ENCODE data around the gene C17orf114.
"Not testable (repeated sequence)": the region's sequence is repeated elsewhere in the genome, so short reads cannot be mapped to it uniquely, and the experiment has no call there.

The C17orf114 gene

DNA sequence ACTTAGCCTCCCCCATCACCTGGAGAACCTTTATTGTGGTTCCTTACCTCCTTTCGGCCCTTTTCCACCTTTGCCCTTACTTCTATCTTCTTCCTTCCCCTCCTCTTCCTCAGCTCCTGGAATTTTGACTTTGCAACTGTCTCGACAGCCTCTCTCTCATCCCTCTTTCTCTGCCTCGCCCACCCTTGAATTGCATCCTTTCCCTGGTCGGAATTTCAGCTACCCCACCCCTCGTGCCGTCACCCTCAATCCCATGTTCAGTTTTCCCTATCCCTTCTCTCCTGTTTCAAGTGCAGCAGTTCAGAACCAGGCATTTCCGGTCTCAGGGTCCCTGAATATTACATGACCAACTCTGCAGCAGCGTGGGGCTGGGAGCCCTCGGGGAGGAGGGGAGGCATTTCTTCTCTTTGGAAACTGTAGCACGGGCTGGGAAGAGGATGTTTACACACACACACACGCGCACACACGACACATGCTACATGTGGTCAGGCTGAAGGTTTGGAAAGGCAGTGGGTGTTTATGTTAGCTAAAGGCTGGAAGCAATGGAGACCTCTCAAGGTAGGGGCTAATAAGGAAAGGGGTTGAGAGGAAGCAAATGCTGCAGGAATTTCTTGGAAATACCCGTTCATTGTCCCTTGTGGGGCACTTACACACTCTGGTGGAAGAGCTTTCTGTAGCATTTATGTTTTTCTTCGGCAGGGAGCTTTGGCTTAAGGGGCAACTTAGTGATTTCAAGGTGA lies 32.0 kb upstream of the C17orf114 start:
- POLR2A ChIA-PET = interaction anchor here (0.9 to 1.5 kb wide), 5 partner anchors 18 to 119 kb away, joined by 3 to 4 read pairs (median 4); partner anchors contain the start of genes C17orf107, RNF167 and SLC25A11
- peak in 1 of 5 donors; percentile 25 for DNase-seq
- H3K4me1 Mint-ChIP-seq = peaks cover 45 to 51% (median 48%) of the 10 kb centered on the region in 3 donors

GRCh38 chr17:4833178-4833940 lies 31.2 kb upstream of the C17orf114 start, which contains the start of gene MINK1:
Gene MINK1 (plus strand): TSS chr17:4833340. CDS start chr17:4833584, 244 bp downstream.
- Mint-ChIP-seq H3K36me3 (peaks cover 0 to 16% (median 3%) of the 10 kb centered on the region in 3 donors), H3K4me1 (peaks cover 43 to 44% (median 44%) of the 10 kb centered on the region in 3 donors), H3K27ac (peak within 1 kb of the TSS; percentile 90 to 98 (median 98)), H3K4me3 (peak within 1 kb of the TSS; percentile 90 to 100 (median 95)), H3K27me3 (no peaks in the 10 kb centered on the region), H3K9me3 (peaks cover 0 to 2% (median 0%) of the 10 kb centered on the region in 5 donors)
- CTCF ChIA-PET = interaction anchor here (1.4 kb wide), 1 partner anchor 26 kb away, joined by 3 read pairs; the partner anchor contains the start of gene PLD2
- Histone ChIP-seq H3K36me3 (ENCODE audit: insufficient read depth, low read length) (no peaks in the 10 kb centered on the region), H3K27ac (ENCODE audit: low read depth, low read length) (peak within 1 kb of the TSS; percentile 65), H3K27me3 (ENCODE audit: insufficient read depth, low read length, poor library complexity, severe bottlenecking) (no peaks in the 10 kb centered on the region), H3K4me1 (ENCODE audit: insufficient read depth, low read length) (peaks cover 27% of the 10 kb centered on the region), H3K9me3 (ENCODE audit: low read length) (no peaks in the 10 kb centered on the region), H3K4me3 (ENCODE audit: low read length) (peak within 1 kb of the TSS; percentile 77)
- POLR2A ChIA-PET = interaction anchor here (0.9 to 1.5 kb wide), 4 partner anchors 19 to 107 kb away, joined by 3 to 4 read pairs (median 4); partner anchors contain the start of genes C17orf107, RNF167 and SLC25A11
- DNase-seq = peak; percentile 86 to 95 (median 90)

More for the DNA sequence above, 32.0 kb upstream of the C17orf114 start:
- H3K4me3 Mint-ChIP-seq = peak overlapping the region; percentile 87 to 100 (median 94)
- H3K27me3 Mint-ChIP-seq = no peaks in the 10 kb centered on the region
- peak overlapping the region; percentile 59 to 97 (median 94) for H3K27ac Mint-ChIP-seq
- Histone ChIP-seq H3K4me3 (ENCODE audit: low read length) (peak overlapping the region; percentile 77), H3K36me3 (ENCODE audit: insufficient read depth, low read length) (no peaks in the 10 kb centered on the region), H3K27me3 (ENCODE audit: insufficient read depth, low read length, poor library complexity, severe bottlenecking) (no peaks in the 10 kb centered on the region), H3K27ac (ENCODE audit: low read depth, low read length) (peak overlapping the region; percentile 65), H3K9me3 (ENCODE audit: low read length) (no peaks in the 10 kb centered on the region), H3K4me1 (ENCODE audit: insufficient read depth, low read length) (peaks cover 27% of the 10 kb centered on the region)
- H3K9me3 Mint-ChIP-seq = peaks cover 0 to 2% (median 0%) of the 10 kb centered on the region in 5 donors
- peaks cover 0 to 18% (median 3%) of the 10 kb centered on the region in 3 donors for H3K36me3 Mint-ChIP-seq
- CTCF ChIA-PET = interaction anchor here (1.4 to 2.2 kb wide), 2 partner anchors 27 to 44 kb away, joined by 3 to 7 read pairs; partner anchors contain the start of gene PLD2

DNA sequence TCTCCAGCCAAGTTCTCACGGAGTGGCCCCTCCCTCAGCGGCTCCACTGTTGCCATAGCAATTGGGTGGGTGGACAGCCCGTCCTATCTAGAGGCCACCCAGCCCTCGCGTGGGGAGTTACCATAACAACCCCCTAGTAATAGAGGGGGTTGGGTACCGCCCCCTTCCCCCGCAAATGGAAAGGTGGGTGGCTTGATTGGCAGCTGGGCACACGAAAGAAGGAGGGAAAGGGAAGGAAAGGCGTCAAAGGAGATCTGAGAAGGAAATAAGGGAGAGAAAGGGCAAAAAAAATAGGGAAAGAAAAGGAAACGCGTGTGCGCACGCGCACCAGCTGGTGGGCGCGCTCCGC lies 30.7 kb upstream of the C17orf114 start:
- H3K27me3 Mint-ChIP-seq; H3K27me3 ChIP-seq (ENCODE audit: insufficient read depth, low read length, poor library complexity, severe bottlenecking); H3K36me3 ChIP-seq (ENCODE audit: insufficient read depth, low read length); H3K9me3 ChIP-seq (ENCODE audit: low read length); DNase-seq; H3K9me3 Mint-ChIP-seq: not testable (repeated sequence)
- Histone ChIP-seq H3K27ac (ENCODE audit: low read depth, low read length) (peak overlapping the region; percentile 65), H3K4me3 (ENCODE audit: low read length) (peak overlapping the region; percentile 77), H3K4me1 (ENCODE audit: insufficient read depth, low read length) (peaks cover 27% of the 10 kb centered on the region)
- peaks cover 0 to 11% (median under 1%) of the 10 kb centered on the region in 3 donors for H3K36me3 Mint-ChIP-seq
- peaks cover 38 to 39% (median 38%) of the 10 kb centered on the region in 3 donors for H3K4me1 Mint-ChIP-seq
- peak overlapping the region; percentile 90 to 98 (median 98) for H3K27ac Mint-ChIP-seq
- POLR2A ChIA-PET = interaction anchor here (1.5 kb wide), 1 partner anchor 107 kb away, joined by 3 read pairs; the partner anchor contains the start of genes RNF167 and SLC25A11
- H3K4me3 Mint-ChIP-seq = peak overlapping the region; percentile 89 to 97 (median 93)
- CTCF ChIA-PET = interaction anchor here (1.4 kb wide), 1 partner anchor 26 kb away, joined by 3 read pairs; the partner anchor contains the start of gene PLD2

DNA sequence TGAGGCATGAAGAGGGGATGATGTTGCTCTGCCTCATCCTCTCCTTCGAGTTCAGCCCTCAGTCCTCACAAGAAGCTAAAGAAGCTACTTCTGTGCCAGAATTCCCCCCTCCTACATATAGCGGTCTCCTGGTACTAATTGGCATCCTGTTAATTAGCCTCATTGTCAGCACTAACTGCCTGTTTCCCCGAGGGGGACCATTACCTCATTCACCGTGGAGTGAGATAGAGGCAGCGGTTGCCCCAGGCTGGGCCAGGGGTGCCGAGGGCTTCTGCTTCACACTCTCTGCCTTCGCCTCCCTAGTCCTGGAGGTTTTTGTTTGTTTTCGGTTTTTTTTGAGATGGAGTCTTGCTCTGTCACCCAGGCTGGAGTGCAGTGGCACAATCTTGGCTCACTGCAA lies 25.3 kb upstream of the C17orf114 start:
- H3K36me3 Mint-ChIP-seq = peaks cover 0 to 5% (median 0%) of the 10 kb centered on the region in 3 donors
- H3K4me3 Mint-ChIP-seq = no peak overlapping the region
- CTCF ChIA-PET = no interaction called here
- no peaks in the 10 kb centered on the region for H3K9me3 ChIP-seq (ENCODE audit: low read length)
- POLR2A ChIA-PET = no interaction called here
- no peak overlapping the region for H3K27ac ChIP-seq (ENCODE audit: low read depth, low read length)
- H3K36me3 ChIP-seq (ENCODE audit: insufficient read depth, low read length) = no peaks in the 10 kb centered on the region
- H3K4me1 Mint-ChIP-seq = no peaks in the 10 kb centered on the region
- H3K4me3 ChIP-seq (ENCODE audit: low read length) = no peak overlapping the region
- H3K9me3 Mint-ChIP-seq = no peaks in the 10 kb centered on the region
- H3K27me3 Mint-ChIP-seq = no peaks in the 10 kb centered on the region
- no peak for DNase-seq
- H3K27me3 ChIP-seq (ENCODE audit: insufficient read depth, low read length, poor library complexity, severe bottlenecking) = no peaks in the 10 kb centered on the region
- no peak overlapping the region for H3K27ac Mint-ChIP-seq
- no peaks in the 10 kb centered on the region for H3K4me1 ChIP-seq (ENCODE audit: insufficient read depth, low read length)

- no peaks in the 10 kb centered on the region for H3K27me3 ChIP-seq (ENCODE audit: insufficient read depth, low read length, poor library complexity, severe bottlenecking)
- no peaks in the 10 kb centered on the region for H3K4me1 ChIP-seq (ENCODE audit: insufficient read depth, low read length)
- ChIA-PET POLR2A (no interaction called here), CTCF (interaction anchor here (1.0 to 1.4 kb wide), 2 partner anchors 33 to 65 kb away, joined by 3 to 4 read pairs; no protein-coding TSS in a partner anchor)
- peaks cover 0 to 12% (median 3%) of the 10 kb centered on the region in 3 donors for H3K36me3 Mint-ChIP-seq
- no peaks in the 10 kb centered on the region for H3K9me3 ChIP-seq (ENCODE audit: low read length)
- no peaks in the 10 kb centered on the region for H3K4me1 Mint-ChIP-seq
- no peak overlapping the region for H3K27ac Mint-ChIP-seq
- H3K4me3 ChIP-seq (ENCODE audit: low read length) = no peak overlapping the region
- H3K27me3 Mint-ChIP-seq = peaks cover 0 to 1% of the 10 kb centered on the region in 2 donors
- H3K9me3 Mint-ChIP-seq = no peaks in the 10 kb centered on the region
- no peak overlapping the region for H3K4me3 Mint-ChIP-seq
- no peak for DNase-seq
- H3K27ac ChIP-seq (ENCODE audit: low read depth, low read length) = no peak overlapping the region
- no peaks in the 10 kb centered on the region for H3K36me3 ChIP-seq (ENCODE audit: insufficient read depth, low read length)
Observed at GRCh38 chr17:4823373-4824089, 21.4 kb upstream of the C17orf114 start.

- ChIA-PET CTCF (interaction anchor here (1.4 kb wide), 1 partner anchor 66 kb away, joined by 4 read pairs; no protein-coding TSS in a partner anchor), POLR2A (no interaction called here)
- H3K36me3 Mint-ChIP-seq = peaks cover 0 to 16% (median 4%) of the 10 kb centered on the region in 3 donors
- no peak overlapping the region for H3K27ac Mint-ChIP-seq
- no peak overlapping the region for H3K4me3 ChIP-seq (ENCODE audit: low read length)
- no peaks in the 10 kb centered on the region for H3K4me1 Mint-ChIP-seq
- H3K4me1 ChIP-seq (ENCODE audit: insufficient read depth, low read length) = no peaks in the 10 kb centered on the region
- H3K36me3 ChIP-seq (ENCODE audit: insufficient read depth, low read length) = no peaks in the 10 kb centered on the region
- no peak overlapping the region for H3K27ac ChIP-seq (ENCODE audit: low read depth, low read length)
- H3K9me3 Mint-ChIP-seq = no peaks in the 10 kb centered on the region
- H3K9me3 ChIP-seq (ENCODE audit: low read length) = no peaks in the 10 kb centered on the region
- H3K4me3 Mint-ChIP-seq = no peak overlapping the region
- peaks cover 0 to 1% of the 10 kb centered on the region in 2 donors for H3K27me3 Mint-ChIP-seq
- no peak for DNase-seq
- no peaks in the 10 kb centered on the region for H3K27me3 ChIP-seq (ENCODE audit: insufficient read depth, low read length, poor library complexity, severe bottlenecking)
Observed at GRCh38 chr17:4822835-4823234, 20.7 kb upstream of the C17orf114 start.

DNA sequence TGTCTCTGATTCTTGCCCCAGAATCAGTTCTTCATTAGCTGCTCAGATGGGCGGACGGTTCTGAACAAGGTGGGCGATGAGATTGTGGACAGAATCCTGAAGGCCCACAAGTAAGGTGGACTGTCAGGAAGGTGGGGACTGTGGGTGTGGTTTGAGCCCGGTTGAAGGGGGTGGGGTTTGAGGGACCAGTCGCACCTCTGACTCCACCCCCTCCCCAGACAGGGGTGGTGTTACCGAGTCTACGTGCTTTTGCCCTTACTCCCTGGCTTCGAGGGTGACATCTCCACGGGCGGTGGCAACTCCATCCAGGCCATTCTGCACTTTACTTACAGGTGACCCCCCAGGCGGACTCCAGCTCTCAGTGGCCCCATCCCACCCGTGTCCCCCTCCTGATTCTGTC lies 16.1 kb upstream of the C17orf114 start:
- Mint-ChIP-seq H3K36me3 (peaks cover 0 to 33% (median 12%) of the 10 kb centered on the region in 3 donors), H3K27ac (peak overlapping the region in 2 of 8 donors; percentile 71 to 83), H3K4me3 (no peak overlapping the region), H3K9me3 (no peaks in the 10 kb centered on the region), H3K4me1 (no peaks in the 10 kb centered on the region), H3K27me3 (peaks cover 0 to 1% of the 10 kb centered on the region in 2 donors)
- Histone ChIP-seq H3K4me3 (ENCODE audit: low read length) (no peak overlapping the region), H3K9me3 (ENCODE audit: low read length) (no peaks in the 10 kb centered on the region), H3K27ac (ENCODE audit: low read depth, low read length) (no peak overlapping the region), H3K27me3 (ENCODE audit: insufficient read depth, low read length, poor library complexity, severe bottlenecking) (no peaks in the 10 kb centered on the region), H3K36me3 (ENCODE audit: insufficient read depth, low read length) (no peaks in the 10 kb centered on the region), H3K4me1 (ENCODE audit: insufficient read depth, low read length) (no peaks in the 10 kb centered on the region)
- DNase-seq = no peak
- ChIA-PET CTCF (no interaction called here), POLR2A (no interaction called here)

Measured in CD8-positive, alpha-beta memory T cell (primary cell).